ENCODE data around the gene VHLL. TPM values are rescaled to one million over a fixed set of nuclear protein-coding genes. Genes with fewer than 3 reads are reported as not detected.

VHLL gene
- total and polyA plus RNA-seq, 10 of the 15 experiments (the other 5 are each of a cell fraction or from before 2014, with no cell fraction given) = 0.23 TPM; not detected in 9

- H3K9ac ChIP-seq (ENCODE audit: control insufficient read depth, insufficient read depth, low read length) = no peak overlapping the region
- H4K20me1 ChIP-seq (ENCODE audit: control insufficient read depth, insufficient read depth) = no peaks in the 10 kb centered on the region
- ChIA-PET CTCF (interaction anchor here (0.7 to 1.7 kb wide), 3 partner anchors 9 to 104 kb away, joined by 4 to 6 read pairs (median 4); no protein-coding TSS in a partner anchor), RAD21 (ENCODE audit: unreplicated experiment) (interaction anchor here (1.1 to 1.2 kb wide), 2 partner anchors 43 to 378 kb away, joined by 3 read pairs; no protein-coding TSS in a partner anchor), SMC1A (ENCODE audit: uncharacterized antibody, unreplicated experiment) (no interaction called here), POLR2A (interaction anchor here (0.9 to 1.0 kb wide), 2 partner anchors 9 to 60 kb away, joined by 3 to 5 read pairs; partner anchors contain the start of gene SMG5)
- BruUV-seq (replicated peaks) = no TSS peak
- TF ChIP-seq RCOR1 (conservative IDR thresholded peaks at IDR 0.05; ENCODE audit: low read depth, low read length) (no peak), EP300 (IDR thresholded peaks at IDR 0.05; ENCODE audit: borderline replicate concordance in 1 of 2, control insufficient read depth in 1 of 2, low read depth in 2 of 2, low read length in 2 of 2) (no peak), GABPA (IDR thresholded peaks at IDR 0.05; ENCODE audit: low read depth) (no peak), TCF3 (IDR thresholded peaks at IDR 0.05; ENCODE audit: borderline replicate concordance, insufficient read depth, low read depth, low read length) (no peak), MEF2B (IDR thresholded peaks at IDR 0.05; ENCODE audit: partially characterized antibody, poor library complexity, severe bottlenecking) (no peak), MEF2A (IDR thresholded peaks at IDR 0.05; ENCODE audit: insufficient read depth, low read depth, low read length) (no peak), SMAD5 (IDR thresholded peaks at IDR 0.05; ENCODE audit: low read depth) (no peak), STAT1 (conservative IDR thresholded peaks at IDR 0.05) (no peak), TCF7 (IDR thresholded peaks at IDR 0.05; ENCODE audit: borderline replicate concordance) (no peak), SRF (IDR thresholded peaks at IDR 0.05; ENCODE audit: low read depth in 2 of 2, low read length in 2 of 2) (no peak), CUX1 (IDR thresholded peaks at IDR 0.05; ENCODE audit: insufficient replicate concordance, low read depth, low read length) (no peak), ESRRA (IDR thresholded peaks at IDR 0.05; ENCODE audit: low read length) (no peak)
- H3K4me3 ChIP-seq = no peak overlapping the region
- no peak overlapping the region for H2AFZ ChIP-seq (ENCODE audit: control insufficient read depth, low read depth, low read length)
- no peak for ATAC-seq
- H3K27ac ChIP-seq (ENCODE audit: control insufficient read depth, insufficient read depth) = no peak overlapping the region
- no peak for DNase-seq (ENCODE audit: low read depth, low spot score)
- H3K36me3 ChIP-seq (ENCODE audit: control insufficient read depth in 2 of 2, insufficient read depth in 2 of 2, low read length in 1 of 2) = no peaks in the 10 kb centered on the region
- H3K79me2 ChIP-seq (ENCODE audit: control insufficient read depth, insufficient read depth, low read length) = peaks cover 8% of the 10 kb centered on the region
- no peak overlapping the region for H3K4me2 ChIP-seq (ENCODE audit: control insufficient read depth, insufficient read depth)
- in situ Hi-C loops (cut with MboI) = no loop called here
- peaks cover 0 to 5% of the 10 kb centered on the region in 2 experiments; a peak in 1 of 4 replicates for H3K27me3 ChIP-seq (replicated peaks in 1 of 2; ENCODE audit: control insufficient read depth in 2 of 2, insufficient read depth in 2 of 2, low read length in 1 of 2)
- no peaks in the 10 kb centered on the region for H3K4me1 ChIP-seq (ENCODE audit: control insufficient read depth, insufficient read depth, low read length)
- no peak for FAIRE-seq
- H3K9me3 ChIP-seq (replicated peaks; ENCODE audit: control insufficient read depth, insufficient read depth, low read length) = no peaks in the 10 kb centered on the region
- 74% methylated on average over 1 of the region's 1 CpG for WGBS (ENCODE audit: insufficient coverage, insufficient replicate concordance, low lambda C conversion rate, missing lambda C conversion rate)
- intact Hi-C loops (cut with micrococcal nuclease; ENCODE audit: unreplicated experiment) = no loop called here
These were observed 43.3 kb upstream of the VHLL start for GRCh38 chr1:156342166-156342955.

Data from GM12878 (cell line).